H9 (cell line): ENCODE data around the gene UGT2A1. TPM values are rescaled to one million over a fixed set of nuclear protein-coding genes. Genes with fewer than 3 reads are reported as not detected.

ENCODE experiments used
- DNase-seq: peaks from one replicate; pipeline ENCODE4 v3.0.0-alpha.2; 2017
- H2AFZ ChIP-seq: one replicate; pipeline ENCODE4 v1.6.1; 2013; ENCODE audit warnings: mild to moderate bottlenecking, low read length, control low read depth, moderate library complexity
- H2AK5ac ChIP-seq: 2 replicates; pipeline ENCODE4 v1.6.1; 2013; ENCODE audit warnings: low read length, control low read depth, mixed read lengths; ENCODE audit not compliant: insufficient read length
- H2BK120ac ChIP-seq: one replicate; pipeline ENCODE4 v1.6.1; 2013; ENCODE audit warnings: low read depth, mild to moderate bottlenecking, low read length, control low read depth, inconsistent platforms; ENCODE audit not compliant: poor library complexity, severe bottlenecking
- H2BK12ac ChIP-seq: 2 replicates; pipeline ENCODE4 v1.6.1; 2013; ENCODE audit warnings: low read length, control low read depth, mixed read lengths, low read depth; ENCODE audit not compliant: insufficient read length
- H2BK15ac ChIP-seq: 2 replicates; pipeline ENCODE4 v1.6.1; 2013; ENCODE audit warnings: low read depth, low read length, control low read depth
- H2BK20ac ChIP-seq: one replicate; pipeline ENCODE4 v1.6.1; 2013; ENCODE audit warnings: low read depth, mild to moderate bottlenecking, low read length, control low read depth, inconsistent platforms; ENCODE audit not compliant: poor library complexity, severe bottlenecking
- H2BK5ac ChIP-seq: 2 replicates; pipeline ENCODE4 v1.6.1; 2013; ENCODE audit warnings: low read length, control low read depth, mixed read lengths; ENCODE audit not compliant: insufficient read length
- H3K14ac ChIP-seq: 2 replicates; pipeline ENCODE4 v1.6.1; 2013; ENCODE audit warnings: low read length, control low read depth; ENCODE audit not compliant: insufficient read depth
- H3K18ac ChIP-seq: 2 replicates; pipeline ENCODE4 v1.6.1; 2013; ENCODE audit warnings: low read depth, mild to moderate bottlenecking, mixed read lengths, low read length, control low read depth; ENCODE audit not compliant: insufficient read length
- H3K23ac ChIP-seq: 2 replicates; pipeline ENCODE4 v1.6.1; 2013; ENCODE audit warnings: low read length, control low read depth, mixed read lengths, low read depth; ENCODE audit not compliant: insufficient read length
- H3K23me2 ChIP-seq: 2 replicates; pipeline ENCODE4 v1.6.1; 2013; ENCODE audit warnings: low read depth, mild to moderate bottlenecking, mixed read lengths, low read length, control low read depth; ENCODE audit not compliant: insufficient read length, poor library complexity, severe bottlenecking
- H3K27ac ChIP-seq: 2 replicates; pipeline ENCODE4 v1.5.1; 2013; ENCODE audit warnings: low read length, control low read depth, mixed read lengths, low read depth; ENCODE audit not compliant: insufficient read length
- H3K27me3 ChIP-seq: 2 replicates; pipeline ENCODE4 v1.6.1; 2013; ENCODE audit warnings: low read length, control low read depth, inconsistent platforms; ENCODE audit not compliant: insufficient read depth
- H3K4ac ChIP-seq: 2 replicates; pipeline ENCODE4 v1.6.1; 2013; ENCODE audit warnings: low read depth, mild to moderate bottlenecking, control low read depth, inconsistent platforms, low read length, moderate library complexity
- H3K4me1 ChIP-seq: 2 replicates; pipeline ENCODE4 v1.6.1; 2013; ENCODE audit warnings: low read length, control low read depth, inconsistent platforms; ENCODE audit not compliant: insufficient read depth
- H3K4me2 ChIP-seq: 2 replicates; pipeline ENCODE4 v1.6.1; 2013; ENCODE audit warnings: low read length, control low read depth, mixed read lengths; ENCODE audit not compliant: insufficient read length, insufficient read depth
- H3K56ac ChIP-seq: 2 replicates; pipeline ENCODE4 v1.6.1; 2013; ENCODE audit warnings: low read depth, mild to moderate bottlenecking, mixed read lengths, low read length, control low read depth; ENCODE audit not compliant: insufficient read length
- H3K79me1 ChIP-seq: 2 replicates; pipeline ENCODE4 v1.6.1; 2013; ENCODE audit warnings: low read depth, mild to moderate bottlenecking, moderate library complexity, low read length, control low read depth, inconsistent platforms; ENCODE audit not compliant: insufficient read depth, poor library complexity, severe bottlenecking
- H3K79me2 ChIP-seq: 2 replicates; pipeline ENCODE4 v1.6.1; 2013; ENCODE audit warnings: low read length, control low read depth, inconsistent platforms; ENCODE audit not compliant: insufficient read depth
- H3K9ac ChIP-seq: 2 replicates; pipeline ENCODE4 v1.6.1; 2013; ENCODE audit warnings: low read length, control low read depth, mixed read lengths; ENCODE audit not compliant: insufficient read length; ENCODE audit errors: extremely low read depth
- H3K9me3 ChIP-seq: one replicate; pipeline ENCODE4 v1.6.1; 2013; ENCODE audit warnings: low read depth, low read length, inconsistent platforms; ENCODE audit not compliant: control insufficient read depth
- H3T11ph ChIP-seq: one replicate; pipeline ENCODE4 v1.6.1; 2013; ENCODE audit warnings: mild to moderate bottlenecking, low read length, control low read depth, inconsistent platforms
- H4K20me1 ChIP-seq: one replicate; pipeline ENCODE4 v1.6.1; 2013; ENCODE audit not compliant: control insufficient read depth, insufficient read length, insufficient read depth
- H4K5ac ChIP-seq: 2 replicates; pipeline ENCODE4 v1.6.1; 2013; ENCODE audit warnings: low read depth, mild to moderate bottlenecking, mixed read lengths, low read length, control low read depth; ENCODE audit not compliant: insufficient read length
- H4K8ac ChIP-seq: replicated peaks from 2 replicates; pipeline ENCODE4 v1.6.1; 2013; ENCODE audit warnings: low read length, control low read depth, mixed read lengths, low read depth; ENCODE audit not compliant: insufficient read length
- H4K91ac ChIP-seq: 2 replicates; pipeline ENCODE4 v1.6.1; 2013; ENCODE audit warnings: low read depth, mild to moderate bottlenecking, moderate library complexity, mixed read lengths, low read length, control low read depth; ENCODE audit not compliant: insufficient read length
- H3K27ac Mint-ChIP-seq, 3 experiments: 2 replicates in 2 of 3; 3 replicates in 1 of 3; pipeline ENCODE4 v1.8.0; 2020 to 2021; ENCODE audit warnings: mixed read lengths in 3 of 3, mild to moderate bottlenecking in 1 of 3, moderate library complexity in 1 of 3
- H3K27me3 Mint-ChIP-seq: 2 replicates; pipeline ENCODE4 v1.8.0; 2021; ENCODE audit warnings: low read depth, mild to moderate bottlenecking, moderate library complexity, mixed read lengths
- H3K36me3 Mint-ChIP-seq, 3 experiments: 2 replicates in 2 of 3; 3 replicates in 1 of 3; pipeline ENCODE4 v1.8.0; 2020 to 2021; ENCODE audit warnings: low read depth in 3 of 3, mixed read lengths in 3 of 3; ENCODE audit not compliant: insufficient read depth in 1 of 3
- H3K4me1 Mint-ChIP-seq, 2 experiments: 2 replicates each; pipeline ENCODE4 v1.8.0; 2020; ENCODE audit warnings: mixed read lengths in 2 of 2
- H3K4me3 Mint-ChIP-seq, 2 experiments: 2 replicates in 1 of 2; 3 replicates in 1 of 2; pipeline ENCODE4 v1.8.0; 2020 to 2021; ENCODE audit warnings: mild to moderate bottlenecking in 2 of 2, mixed read lengths in 2 of 2, moderate library complexity in 1 of 2
- H3K9me3 Mint-ChIP-seq, 2 experiments: 2 replicates in 1 of 2; 3 replicates in 1 of 2; pipeline ENCODE4 v1.8.0; 2020; ENCODE audit warnings: mild to moderate bottlenecking in 2 of 2, mixed read lengths in 2 of 2, moderate library complexity in 1 of 2
- CTCF ChIP-seq: fragments of 200-600 bp; sonication (generic); conservative IDR thresholded peaks from 3 replicates; pipeline ENCODE4 v1.8.0; 2021; ENCODE audit warnings: antibody characterized with exemption, mild to moderate bottlenecking
- WGBS: extraction: QIAGEN DNeasy Blood & Tissue Kit; methylation state at CpG from one replicate; pipeline ENCODE4 v1.1.7; 2013; ENCODE audit warnings: missing lambda C conversion rate, low lambda C conversion rate, mixed read lengths; ENCODE audit not compliant: insufficient read length; ENCODE audit errors: extremely low coverage; 5-methylcytosine and 5-hydroxymethylcytosine counted together
- total RNA-seq: library from RNA; stranded (reverse); gene quantifications from 2 replicates; pipeline ENCODE4 v1.2.1, GENCODE V29; 2021

The UGT2A1 gene
- total RNA-seq, 1 experiment from 2014 or later: not detected

DNA sequence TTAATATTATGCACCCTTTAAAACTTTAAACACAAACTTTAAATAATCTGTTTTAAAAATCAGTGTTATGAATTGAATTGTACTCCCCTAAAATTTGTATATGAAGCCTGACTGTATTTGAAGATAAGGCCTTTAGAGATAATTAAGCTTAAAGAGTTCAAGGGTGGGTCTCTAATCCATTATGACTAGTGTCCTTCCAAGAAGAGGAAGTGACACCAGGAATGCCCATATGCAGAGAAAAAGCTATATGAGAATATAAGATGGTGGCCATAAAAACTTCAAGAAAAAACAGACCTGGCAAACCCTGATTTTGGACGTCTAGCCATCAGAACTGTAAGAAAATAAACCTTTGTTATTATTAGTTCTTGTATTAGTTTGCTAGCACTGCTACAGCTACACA, 42.6 kb downstream of the UGT2A1 start:
- Histone ChIP-seq H3T11ph (no peak overlapping the region), H2BK5ac (no peak overlapping the region), H4K91ac (no peak overlapping the region), H3K79me1 (no peaks in the 10 kb centered on the region), H4K8ac (no peak overlapping the region), H3K79me2 (no peaks in the 10 kb centered on the region), H3K56ac (no peak overlapping the region), H3K9me3 (no peaks in the 10 kb centered on the region), H2AK5ac (no peak overlapping the region), H3K4ac (no peak overlapping the region), H3K23ac (no peak overlapping the region), H3K27me3 (no peaks in the 10 kb centered on the region), H3K4me1 (no peaks in the 10 kb centered on the region), H3K18ac (no peak overlapping the region), H2AFZ (no peak overlapping the region), H2BK12ac (no peak overlapping the region), H2BK20ac (no peak overlapping the region), H2BK15ac (no peak overlapping the region), H4K5ac (no peak overlapping the region), H3K23me2 (no peaks in the 10 kb centered on the region), H4K20me1 (no peaks in the 10 kb centered on the region), H3K14ac (no peak overlapping the region), H3K4me2 (no peak overlapping the region), H2BK120ac (no peak overlapping the region), H3K9ac (no peak overlapping the region), H3K27ac (no peak overlapping the region)
- H3K9me3 Mint-ChIP-seq: peaks cover 0 to 1% of the 10 kb centered on the region in 2 experiments; a peak in 1 of 5 replicates
- H3K4me1 Mint-ChIP-seq: no peaks in the 10 kb centered on the region
- H3K27me3 Mint-ChIP-seq: no peaks in the 10 kb centered on the region
- H3K27ac Mint-ChIP-seq: no peak overlapping the region
- no peak overlapping the region for H3K4me3 Mint-ChIP-seq
- no peak for DNase-seq
- no peak for TF ChIP-seq CTCF
- H3K36me3 Mint-ChIP-seq: no peaks in the 10 kb centered on the region
- no CpG with 5 or more reads among the region's 1 CpG for WGBS
